Dedifferentiated amniotic fluid mesenchymal stem cell (primary cell): ENCODE data around the gene GDNF.
"Not testable (repeated sequence)": the region's sequence is repeated elsewhere in the genome, so short reads cannot be mapped to it uniquely, and the experiment has no call there.

ENCODE experiments used
- DNase-seq: peaks from one replicate; pipeline ENCODE4 v3.0.0-alpha.2; 2016; ENCODE audit errors: extremely low spot score

GDNF gene, protein sequence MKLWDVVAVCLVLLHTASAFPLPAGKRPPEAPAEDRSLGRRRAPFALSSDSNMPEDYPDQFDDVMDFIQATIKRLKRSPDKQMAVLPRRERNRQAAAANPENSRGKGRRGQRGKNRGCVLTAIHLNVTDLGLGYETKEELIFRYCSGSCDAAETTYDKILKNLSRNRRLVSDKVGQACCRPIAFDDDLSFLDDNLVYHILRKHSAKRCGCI

DNA sequence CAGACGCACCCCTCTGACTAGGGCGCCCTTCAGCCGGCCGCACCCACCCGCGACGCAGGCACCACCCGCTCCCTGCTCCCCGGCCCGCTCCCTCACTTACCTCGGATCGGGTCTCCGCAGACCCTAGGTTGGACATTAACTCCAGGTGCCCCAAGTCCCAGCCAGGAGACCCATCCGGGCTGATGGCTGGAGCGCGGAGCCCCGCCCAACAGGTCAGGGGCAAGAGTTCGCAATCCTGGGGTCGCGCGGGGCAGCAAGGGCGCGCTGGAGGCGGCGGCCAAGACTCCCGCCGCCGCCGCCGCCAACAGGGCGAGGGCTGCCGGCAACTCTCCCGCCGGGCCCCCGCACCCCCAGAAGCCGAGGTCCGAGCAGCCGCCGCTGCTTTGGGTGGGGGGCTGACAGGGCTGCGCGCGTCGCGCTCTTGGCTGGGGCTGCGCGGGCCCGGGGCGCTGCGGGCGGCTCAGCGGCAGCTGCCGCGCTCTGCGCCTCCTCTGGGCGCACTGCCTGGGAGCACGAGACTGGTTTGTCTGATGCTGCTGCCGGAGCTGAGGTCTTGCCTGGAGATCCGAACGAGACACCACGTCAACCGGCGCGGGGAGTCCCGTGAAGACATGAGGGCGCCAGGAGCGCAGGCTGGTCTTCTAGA, at the start of gene GDNF:
GDNF (minus strand) TSS at position 635 of the 646 bp plus-strand sequence. CDS start 5,245 bp downstream, outside the sequence.
- peak; percentile 57 for DNase-seq

- no peak for DNase-seq
Measured at GRCh38 chr5:37888476-37888875, 48.6 kb upstream of the GDNF start.

- DNase-seq: no peak
Measured at GRCh38 chr5:37886242-37886905, 46.5 kb upstream of the GDNF start.

DNA sequence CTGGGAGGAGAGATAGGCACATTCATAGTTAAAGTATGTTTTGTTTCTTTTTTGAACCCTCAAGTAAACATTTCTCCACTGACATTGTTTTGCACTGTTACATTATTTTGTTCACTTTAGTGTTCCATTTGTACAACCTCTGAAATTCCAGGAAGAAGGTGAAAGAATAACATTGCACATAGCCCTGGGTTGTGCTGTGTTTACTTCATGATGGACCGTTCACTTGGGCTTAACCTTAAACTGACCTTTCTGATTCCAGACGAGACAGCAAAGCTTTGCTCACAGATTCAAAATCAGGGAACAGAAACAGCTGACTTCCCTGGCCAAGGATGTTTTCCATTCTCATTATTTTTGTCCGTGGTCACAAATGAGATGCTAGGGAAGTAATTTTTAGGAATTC, 42.8 kb upstream of the GDNF start:
- no peak for DNase-seq

DNA sequence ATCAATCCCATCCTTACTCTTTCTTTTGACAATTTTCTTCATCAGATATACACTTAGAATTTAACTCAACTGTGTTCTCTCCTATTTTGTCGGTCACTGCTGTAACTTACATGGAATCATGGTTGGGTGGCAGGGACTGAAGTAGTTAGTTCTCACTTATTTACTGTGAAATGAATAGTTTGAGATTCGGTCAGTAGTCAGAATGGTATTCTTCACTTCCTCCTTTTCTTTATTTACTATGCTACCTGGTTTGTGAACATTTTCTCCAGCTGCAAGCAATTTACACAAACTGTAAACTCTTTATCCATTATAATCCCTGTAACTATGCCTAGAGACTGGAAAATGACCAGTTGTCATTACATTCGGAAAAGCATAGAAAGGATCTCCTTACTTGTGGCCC, 41.5 kb upstream of the GDNF start:
- DNase-seq: no peak

DNA sequence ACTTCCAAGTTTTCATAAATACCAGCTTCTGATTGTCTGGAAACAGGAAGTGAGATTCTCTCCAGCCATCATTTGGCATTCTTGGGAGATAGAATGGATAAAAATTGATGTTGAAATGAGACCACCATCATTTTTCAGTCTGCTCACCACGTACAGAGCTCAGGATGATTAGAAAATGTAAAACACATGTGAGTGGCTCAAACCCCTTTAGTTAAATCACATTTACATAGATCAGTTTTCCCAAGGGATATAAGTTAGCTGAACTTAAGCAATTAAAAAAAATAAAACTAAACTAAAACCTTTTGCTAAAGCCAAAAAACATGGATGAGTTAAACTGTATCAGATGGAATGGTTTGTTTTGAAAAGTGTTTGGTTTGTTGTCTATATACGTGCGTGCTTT, 37.1 kb upstream of the GDNF start:
- DNase-seq: no peak

- no peak for DNase-seq
Measured at GRCh38 chr5:37876245-37876644, 36.4 kb upstream of the GDNF start.

DNA sequence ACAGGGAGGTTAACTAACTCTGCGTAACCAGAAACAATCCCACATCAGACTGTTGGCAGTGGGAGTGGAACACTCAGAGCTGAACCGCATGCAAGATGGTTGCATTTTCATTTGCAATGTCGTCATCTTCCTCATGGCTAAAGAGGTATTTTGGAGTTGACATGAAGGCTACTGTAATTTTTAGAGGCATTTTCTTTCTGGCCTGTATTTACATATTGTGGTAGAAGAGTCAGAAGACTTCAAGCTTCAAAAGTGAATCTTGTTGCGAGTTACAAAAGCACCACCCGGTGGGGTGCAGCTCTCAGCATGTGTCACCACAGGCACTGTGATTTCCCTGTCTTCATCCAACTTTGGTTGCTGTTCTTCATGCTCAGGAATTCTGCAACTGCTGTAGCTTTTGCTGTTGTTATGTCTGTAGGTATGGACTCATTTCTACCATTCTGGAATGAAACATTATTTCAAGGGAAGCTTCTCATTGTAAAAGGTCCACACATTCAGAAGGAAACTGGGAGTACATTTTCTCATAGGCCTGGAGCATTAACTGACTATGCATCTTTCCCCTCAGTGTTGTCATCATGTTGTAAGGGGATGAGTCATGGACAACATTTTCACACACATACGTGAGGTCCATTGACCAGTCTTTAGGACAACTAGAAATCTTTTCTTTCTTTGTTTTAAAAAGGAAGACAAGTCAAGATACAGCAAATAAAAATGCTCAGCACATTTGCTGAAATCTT, 35.4 kb upstream of the GDNF start:
- DNase-seq: peak; percentile 51

DNA sequence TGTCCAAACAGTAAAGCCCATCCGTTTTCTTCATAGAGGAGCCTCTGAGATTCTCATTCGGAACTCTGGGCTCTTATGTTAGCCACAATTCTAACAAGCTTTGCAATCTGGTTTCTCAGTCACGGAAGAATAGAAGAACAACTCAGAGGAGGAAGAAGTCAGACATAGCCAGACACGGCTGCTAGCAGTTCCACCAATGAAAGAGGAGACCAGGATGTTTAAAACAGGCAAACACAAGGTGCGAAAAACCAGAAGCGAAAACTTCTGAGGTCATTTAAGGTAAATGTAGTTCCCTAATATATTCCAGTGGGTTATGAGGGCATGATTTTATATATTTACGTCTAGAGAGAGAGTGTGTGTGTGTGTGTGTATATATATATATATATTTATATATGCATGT, 34.1 kb upstream of the GDNF start:
- DNase-seq: no peak

- DNase-seq: peak; percentile 50
Measured at GRCh38 chr5:37871023-37871815, 31.4 kb upstream of the GDNF start.

GRCh38 chr5:37869216-37869615, 29.4 kb upstream of the GDNF start:
- no peak for DNase-seq

GRCh38 chr5:37867654-37868053, 27.8 kb upstream of the GDNF start:
- DNase-seq: no peak

- not testable (repeated sequence) for DNase-seq
Measured at GRCh38 chr5:37862907-37863306, 23.1 kb upstream of the GDNF start.

- DNase-seq: no peak
Measured at GRCh38 chr5:37860206-37860605, 20.4 kb upstream of the GDNF start.

- no peak for DNase-seq
Measured at GRCh38 chr5:37859805-37860204, 20.0 kb upstream of the GDNF start.

- no peak for DNase-seq
Measured at GRCh38 chr5:37858250-37858649, 18.4 kb upstream of the GDNF start.

DNA sequence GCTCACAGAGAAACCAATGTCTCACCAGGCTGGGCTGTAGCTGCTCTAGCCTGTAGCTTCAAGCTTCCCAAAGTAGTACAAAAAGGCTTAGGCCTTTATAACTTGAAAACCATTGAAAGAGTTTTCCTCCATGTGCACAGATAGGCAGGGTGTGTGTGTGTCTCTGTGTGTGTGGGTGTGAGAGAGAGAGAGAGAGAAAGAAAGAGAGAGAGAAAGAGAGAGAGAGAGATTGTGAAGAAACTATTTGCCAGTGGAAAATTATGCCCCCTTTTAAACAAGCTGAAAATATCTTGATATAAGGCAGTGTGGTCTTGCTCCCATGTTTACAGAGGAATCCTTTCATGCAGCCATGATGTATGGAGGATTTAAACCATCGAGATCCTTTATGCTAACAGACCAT, 17.9 kb upstream of the GDNF start:
- DNase-seq: no peak

DNA sequence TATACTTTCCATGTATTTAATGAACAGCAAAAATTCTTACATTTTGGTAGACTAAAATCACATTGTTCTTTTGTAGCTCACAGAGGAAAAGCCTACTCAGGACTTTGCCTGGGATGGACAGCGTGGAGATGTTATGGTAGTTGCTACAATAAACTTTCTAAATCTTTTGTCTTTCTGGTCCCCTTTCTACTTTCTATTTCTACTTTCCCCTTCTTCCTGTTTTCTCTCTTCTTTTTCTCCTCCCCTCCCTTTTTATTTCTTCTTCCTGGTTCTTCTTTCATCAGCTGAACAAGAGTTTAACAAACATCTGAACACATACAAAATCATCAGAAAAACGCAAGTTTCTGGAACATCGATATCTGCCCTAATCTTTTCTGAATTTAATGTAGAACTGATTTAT, 15.6 kb upstream of the GDNF start:
- no peak for DNase-seq

GRCh38 chr5:37851305-37851704, 11.5 kb upstream of the GDNF start:
- no peak for DNase-seq

- DNase-seq: no peak
Measured at GRCh38 chr5:37850226-37850865, 10.5 kb upstream of the GDNF start.

DNA sequence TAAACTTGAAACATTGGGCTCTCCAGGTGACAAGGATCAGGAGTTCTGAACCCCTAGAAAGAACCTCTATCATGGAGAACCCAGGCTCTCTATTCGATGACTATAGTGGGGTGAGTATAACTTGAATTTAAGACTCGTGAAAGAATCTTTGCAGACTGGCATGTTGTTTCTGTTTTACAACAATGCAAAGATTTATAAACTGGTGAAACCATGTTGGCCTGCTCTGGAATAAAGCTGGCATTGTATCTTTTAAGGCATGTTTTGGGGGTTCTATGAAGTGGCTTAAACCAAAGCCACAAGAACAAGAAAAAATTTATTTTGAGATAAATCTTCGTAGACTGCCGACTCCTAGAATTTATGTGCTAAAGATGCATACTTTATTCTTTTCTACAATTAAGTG, 9.8 kb upstream of the GDNF start:
- DNase-seq: no peak
